GM23248 (cell line): Measurements from ENCODE around the gene IFT81.

ENCODE experiments used
- EZH2 ChIP-seq: fragments of 200-600 bp; sonication (generic); IDR thresholded peaks from 2 replicates; pipeline ENCODE4 v1.6.1; 2018; ENCODE audit warnings: antibody characterized with exemption, mild to moderate bottlenecking; ENCODE audit not compliant: insufficient read depth, poor library complexity, severe bottlenecking
- EZH2phosphoT487 ChIP-seq: fragments of 200-600 bp; sonication (generic); IDR thresholded peaks from 2 replicates; pipeline ENCODE4 v1.6.1; 2018; ENCODE audit warnings: antibody characterized with exemption, moderate library complexity, mild to moderate bottlenecking, low read depth; ENCODE audit not compliant: insufficient read depth

DNA sequence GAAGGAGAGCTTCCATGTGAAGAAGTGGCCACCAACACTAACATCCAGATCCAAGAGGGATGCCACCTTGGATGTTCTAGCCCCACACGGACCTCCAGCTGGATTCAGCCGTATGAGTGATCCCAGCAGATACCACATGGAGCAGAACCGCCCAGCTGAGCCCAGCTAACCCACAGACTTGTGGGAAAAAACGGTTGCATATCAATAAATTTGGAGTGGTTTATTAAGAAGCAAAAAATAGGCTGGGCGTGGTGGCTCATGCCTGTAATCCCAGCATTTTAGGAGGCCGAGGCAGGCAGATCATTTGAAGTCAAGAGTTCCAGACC, 11.9 kb upstream of the IFT81 start:
- TF ChIP-seq EZH2phosphoT487 (no peak), EZH2 (no peak)
